GM18511 (cell line): ENCODE data around the gene P2RY2.
"Not testable (repeated sequence)": the region's sequence is repeated elsewhere in the genome, so short reads cannot be mapped to it uniquely, and the experiment has no call there.

Experiments
- ATAC-seq: cut with Tn5 transposase; IDR thresholded peaks from one replicate; pipeline ENCODE4 v1.9.1; 2021; ENCODE audit warnings: mild to moderate bottlenecking, moderate library complexity; ENCODE audit not compliant: unreplicated experiment

P2RY2 gene

DNA sequence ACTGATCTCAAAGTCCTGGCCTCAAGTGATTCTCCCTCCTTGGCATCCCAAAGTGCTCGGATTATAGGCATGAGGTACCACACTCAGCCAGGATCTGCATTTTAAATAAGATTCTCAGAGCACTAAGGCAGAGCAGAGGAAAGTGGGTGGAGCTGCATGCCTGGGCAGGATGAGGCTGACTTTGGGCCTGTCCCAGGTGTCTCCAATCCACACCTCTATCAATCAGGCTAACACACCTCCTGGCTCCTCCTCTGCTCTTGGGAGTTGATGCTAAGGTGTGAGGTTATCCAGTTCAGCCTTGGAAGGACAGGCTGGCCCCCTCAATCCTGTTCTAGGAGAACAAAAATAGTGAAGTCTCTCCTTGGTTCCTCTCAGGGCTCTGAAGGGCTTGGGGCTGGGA, 30.2 kb upstream of the P2RY2 start:
- ATAC-seq, result no peak

DNA sequence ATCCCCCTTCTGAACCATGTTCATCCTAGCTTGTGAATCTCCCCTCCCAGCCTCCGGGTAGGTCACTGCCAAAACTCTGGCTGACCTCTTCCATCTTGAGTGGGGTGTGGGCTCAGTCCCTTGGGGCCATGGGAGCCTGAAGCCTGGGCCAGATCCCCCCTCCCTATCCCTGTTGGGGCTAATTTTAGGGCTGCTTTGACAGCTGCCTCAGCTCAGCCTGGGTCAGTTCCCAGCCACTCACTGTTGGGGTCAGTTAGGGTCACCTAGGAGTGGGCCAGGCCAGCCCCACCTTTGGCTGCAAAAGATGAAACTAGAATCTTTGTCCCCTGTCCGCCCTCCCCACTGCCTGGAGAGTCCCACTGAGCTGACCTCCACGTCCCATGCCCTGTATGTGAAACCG, 29.8 kb upstream of the P2RY2 start:
- no peak for ATAC-seq

DNA sequence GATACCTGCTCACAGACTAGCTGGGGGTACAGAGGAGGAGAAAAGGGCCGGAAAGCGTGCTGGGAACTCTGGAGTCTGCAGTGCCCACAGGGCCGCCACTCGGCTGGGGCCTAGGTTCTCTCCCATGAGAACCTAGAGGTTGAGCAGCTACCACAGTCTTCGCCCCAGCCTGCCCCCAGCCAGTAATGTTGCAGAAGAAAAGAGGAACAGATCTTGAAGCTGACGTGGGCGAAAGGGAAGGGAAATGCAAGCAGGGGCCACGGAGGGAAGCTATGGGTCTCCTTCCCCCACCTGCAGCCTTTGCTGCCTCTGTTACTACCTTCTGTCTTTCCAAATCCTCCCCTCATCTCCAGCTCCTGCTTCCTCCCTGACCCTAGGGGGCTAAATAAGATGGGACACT, 28.8 kb upstream of the P2RY2 start:
- ATAC-seq, result peak; percentile 60

DNA sequence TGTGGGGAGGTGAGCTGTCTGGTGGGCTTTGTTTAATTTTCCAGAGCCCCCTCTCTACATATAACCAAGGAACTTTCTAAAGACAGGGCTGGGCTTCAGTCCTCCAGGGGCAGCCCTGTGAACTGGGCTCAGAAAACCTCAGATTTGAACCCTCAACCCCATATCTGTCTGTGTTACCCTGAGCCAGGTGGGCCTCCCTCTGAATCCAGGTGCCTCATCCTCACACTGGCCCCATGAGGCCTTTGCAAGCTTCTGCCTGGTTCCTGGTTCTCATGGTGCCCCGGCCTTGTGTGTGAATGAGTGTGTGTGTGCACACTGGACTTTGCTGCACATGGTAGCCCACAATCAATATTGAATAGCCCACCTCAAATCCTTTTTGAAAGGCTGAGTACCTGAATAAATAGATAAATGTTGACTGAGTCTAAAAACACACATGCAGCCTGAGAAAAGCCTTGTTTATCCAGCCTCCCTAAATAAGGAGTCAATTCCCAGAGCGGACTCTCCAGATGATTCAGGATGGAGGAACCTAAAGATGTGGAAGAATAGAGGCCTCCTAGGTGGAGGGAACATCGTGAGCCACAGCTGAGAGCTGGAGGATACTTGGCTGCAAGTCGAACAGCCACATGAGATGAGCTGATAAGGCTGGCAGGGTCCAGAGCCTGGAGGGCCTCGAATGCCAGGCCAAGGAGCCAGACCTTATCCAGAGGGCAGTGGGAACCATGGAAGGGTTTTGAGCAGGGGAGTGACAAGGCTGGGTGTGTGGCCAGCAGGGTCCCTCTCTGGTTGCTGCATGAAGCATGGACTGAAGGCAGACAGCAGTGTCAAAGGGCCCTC, 28.1 kb upstream of the P2RY2 start:
- no peak for ATAC-seq

DNA sequence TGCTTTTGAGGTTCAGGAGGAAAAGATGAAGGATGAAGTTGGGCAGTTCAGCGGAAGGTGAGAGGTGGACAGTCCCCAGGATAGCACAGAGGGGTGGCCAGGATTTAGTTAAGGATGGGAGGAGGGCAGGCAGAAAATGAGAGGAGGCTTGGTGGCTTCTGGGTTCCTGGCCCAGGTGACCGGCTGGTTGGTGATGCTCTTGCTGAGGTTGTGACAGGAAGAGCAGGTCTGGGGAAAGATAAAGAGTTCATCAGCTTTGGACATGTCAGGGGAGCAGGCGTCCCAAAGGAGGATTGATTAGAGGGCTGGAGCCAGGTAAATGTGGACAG, 27.6 kb upstream of the P2RY2 start:
- ATAC-seq, result no peak

DNA sequence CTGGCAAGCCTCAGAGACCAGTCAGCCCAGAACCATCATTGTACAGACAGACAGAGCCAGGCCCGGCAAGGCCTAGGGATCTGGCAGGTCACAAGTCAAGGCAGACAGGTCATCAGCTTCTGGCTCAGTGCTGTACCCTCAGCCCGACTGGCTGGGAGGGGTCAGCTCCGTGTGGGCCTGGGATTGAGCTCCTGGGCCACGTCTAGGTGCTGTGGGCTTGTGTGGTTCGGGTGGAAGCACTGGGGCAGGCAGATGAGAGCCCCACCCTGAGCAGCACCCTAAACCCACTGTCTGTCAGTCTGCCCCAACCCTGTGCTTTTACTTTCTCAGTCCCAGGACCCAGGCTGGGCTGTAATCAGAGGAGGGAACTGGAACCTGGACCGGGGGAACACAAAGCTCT, 26.9 kb upstream of the P2RY2 start:
- ATAC-seq, result no peak

DNA sequence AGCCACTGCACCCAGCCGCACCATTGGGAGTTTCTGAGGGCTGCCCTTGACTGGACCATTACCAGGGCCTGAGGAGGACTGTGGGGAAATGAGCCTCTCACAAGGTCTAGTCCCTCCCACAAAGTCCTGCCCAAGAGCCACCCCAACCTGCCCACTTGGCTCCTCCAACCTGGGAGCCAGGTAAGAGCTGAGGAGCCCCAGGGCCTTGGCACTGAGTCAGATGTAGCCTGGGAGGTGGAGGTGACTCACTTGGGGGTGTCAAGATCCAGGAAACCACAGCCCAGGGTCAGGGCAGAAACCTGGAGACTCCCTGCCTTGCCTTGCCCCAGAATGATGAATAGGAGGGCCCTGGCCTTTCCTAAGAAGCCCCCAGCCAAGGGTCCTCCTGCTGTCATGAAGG, 25.8 kb upstream of the P2RY2 start:
- ATAC-seq, result no peak

DNA sequence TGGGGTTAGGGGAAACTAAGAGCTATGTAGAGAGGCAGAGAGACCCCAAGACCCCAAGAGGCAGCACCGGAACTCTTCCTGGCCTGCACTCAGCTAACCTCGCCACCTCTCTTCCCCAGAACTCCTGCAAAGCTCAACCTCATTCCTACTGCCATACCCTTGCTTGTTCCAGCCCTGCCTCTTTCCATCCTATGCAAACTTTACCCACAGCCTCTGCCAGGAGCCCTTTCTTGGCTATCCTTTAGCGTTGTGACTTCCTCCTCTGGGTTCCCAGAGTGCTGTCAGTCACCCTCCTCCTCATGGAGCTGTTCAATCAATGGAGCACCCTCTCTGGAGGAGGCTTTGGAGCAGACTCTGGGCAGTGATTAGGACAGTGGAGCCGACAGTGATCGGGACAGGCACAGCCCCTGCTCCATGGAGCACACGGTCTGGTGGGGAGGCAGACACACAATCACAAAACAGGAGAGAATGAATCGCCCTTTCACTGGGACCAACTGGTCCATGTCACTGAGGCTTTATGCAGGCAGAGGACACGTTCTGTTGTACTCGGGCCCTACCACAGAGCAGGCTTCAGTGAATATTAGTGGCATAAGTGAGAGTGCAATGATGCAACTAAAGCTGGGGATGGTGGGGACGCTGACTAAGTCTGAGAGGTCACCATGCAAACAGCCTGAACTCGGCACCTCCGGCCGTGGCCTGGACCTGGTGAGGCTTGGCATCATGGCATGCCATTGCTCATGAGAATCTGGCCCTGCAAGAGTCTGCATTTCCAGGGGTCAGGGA, 24.6 kb upstream of the P2RY2 start:
- ATAC-seq, result peak; percentile 77

DNA sequence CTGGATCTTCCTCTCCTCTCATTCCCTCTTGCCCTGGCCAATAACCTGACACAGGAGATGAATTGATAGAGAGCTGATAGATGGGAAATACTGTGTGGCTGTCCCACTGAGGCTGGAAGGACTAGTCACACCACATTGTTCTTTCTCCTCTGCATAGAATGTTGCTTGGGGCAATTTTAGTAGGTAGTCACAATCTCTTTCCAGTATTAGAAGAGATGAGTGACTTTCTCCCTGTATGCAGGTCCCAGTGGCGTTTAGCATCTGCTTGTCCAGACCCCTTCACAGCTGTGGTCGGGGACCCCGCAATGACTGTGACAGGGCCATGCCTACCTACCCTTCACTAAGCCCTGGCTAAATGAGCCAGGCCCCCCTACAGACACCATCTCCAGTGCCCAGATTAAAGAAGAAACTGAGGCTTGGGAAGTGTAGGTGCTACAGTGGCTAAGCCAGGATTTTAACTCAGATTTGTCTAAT, 24.0 kb upstream of the P2RY2 start:
- ATAC-seq, result no peak

DNA sequence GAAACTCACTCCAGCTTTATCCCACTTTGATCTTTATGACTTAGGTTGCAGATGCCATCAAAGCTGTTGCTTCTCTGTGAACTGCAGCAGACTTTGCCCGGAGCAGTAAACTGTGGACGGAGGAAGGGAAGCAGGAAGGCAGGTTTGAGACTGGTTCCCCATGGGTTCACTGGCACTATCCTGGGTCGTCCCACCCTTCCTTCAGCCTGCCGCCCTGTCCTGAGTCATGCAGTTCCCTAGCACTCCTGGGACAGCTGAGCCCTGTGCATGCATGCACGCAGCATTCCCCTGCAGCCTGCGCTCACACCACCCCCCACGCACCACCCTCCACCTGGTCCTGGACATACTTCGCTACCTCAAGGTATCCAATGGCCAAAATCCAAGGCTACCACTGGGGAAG, 23.5 kb upstream of the P2RY2 start:
- no peak for ATAC-seq

DNA sequence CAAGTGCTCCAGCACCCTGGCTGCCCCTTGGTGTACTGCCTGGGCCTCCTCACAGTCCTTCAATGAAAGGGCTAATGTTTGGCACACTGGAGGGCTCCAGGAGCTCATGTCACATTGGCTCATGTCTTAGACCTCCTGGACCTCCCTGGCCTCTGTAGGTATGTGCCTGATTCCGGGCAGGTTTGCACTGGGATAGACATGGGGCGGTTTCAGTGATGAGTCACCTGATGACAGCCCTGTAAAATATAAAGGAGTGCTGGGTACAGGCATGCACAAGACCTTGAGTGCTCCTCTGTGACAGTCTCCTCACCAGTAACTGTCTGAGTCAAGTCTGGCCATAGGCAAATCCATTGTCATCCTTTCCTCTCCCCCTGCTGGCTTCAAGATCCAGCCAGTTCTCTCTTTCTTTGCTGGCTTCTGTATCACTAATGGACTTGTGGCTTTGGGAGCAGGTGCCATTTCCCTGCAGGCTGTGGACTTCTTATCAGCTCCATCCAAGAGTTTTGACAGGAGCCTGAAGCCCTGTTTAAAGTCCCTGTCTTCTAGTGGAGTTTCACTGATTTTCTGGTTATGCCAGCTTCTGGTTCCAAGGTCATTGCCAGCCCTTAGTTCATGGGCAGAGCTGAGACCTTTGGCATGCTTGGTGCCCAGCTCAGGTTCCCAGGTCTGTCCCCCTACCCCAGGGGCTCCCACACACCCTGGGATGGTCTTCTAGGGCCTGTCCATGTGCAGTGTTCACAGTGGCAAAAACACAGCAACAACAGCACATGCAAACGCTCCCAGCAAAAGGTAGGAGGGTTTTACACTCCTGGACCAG, 22.7 kb upstream of the P2RY2 start:
- no peak for ATAC-seq

DNA sequence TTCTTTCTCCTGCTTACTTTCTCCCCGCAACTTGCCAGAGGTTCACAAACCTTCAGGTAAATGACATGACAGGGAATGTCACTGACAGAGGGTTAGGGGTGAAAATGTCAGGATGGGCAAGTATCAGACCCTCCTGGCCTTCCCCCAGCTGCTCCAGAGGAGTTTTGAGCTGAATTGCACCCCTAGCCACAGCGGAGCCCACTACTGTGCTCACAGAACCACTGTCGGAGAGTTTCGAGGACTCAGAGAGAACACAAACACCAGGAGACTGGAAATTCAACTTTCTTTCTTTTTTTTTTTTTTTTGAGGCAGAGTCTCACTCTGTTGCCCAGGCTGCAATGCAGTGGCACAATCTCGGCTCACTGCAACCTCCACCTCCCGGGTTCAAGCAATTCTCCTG, 21.5 kb upstream of the P2RY2 start:
- no peak for ATAC-seq

DNA sequence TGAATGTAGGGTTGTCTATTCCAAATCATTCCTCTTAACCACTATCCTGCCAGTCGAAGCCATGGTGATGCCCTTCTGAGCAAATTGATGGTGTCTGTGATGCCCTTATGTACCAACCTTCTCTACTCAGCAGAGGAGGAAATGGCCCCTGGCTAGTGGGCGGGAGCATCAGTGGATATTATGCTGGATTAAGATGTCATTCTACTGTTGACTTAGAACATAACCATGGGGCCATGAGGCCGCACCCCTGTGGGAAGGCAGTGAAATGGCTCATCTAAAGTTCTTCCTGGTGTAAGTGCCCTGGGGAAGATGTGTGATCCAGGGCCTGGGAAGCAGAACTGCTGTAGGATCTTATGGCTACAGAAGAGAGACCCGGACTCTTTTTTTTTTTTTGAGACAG, 20.7 kb upstream of the P2RY2 start:
- no peak for ATAC-seq

DNA sequence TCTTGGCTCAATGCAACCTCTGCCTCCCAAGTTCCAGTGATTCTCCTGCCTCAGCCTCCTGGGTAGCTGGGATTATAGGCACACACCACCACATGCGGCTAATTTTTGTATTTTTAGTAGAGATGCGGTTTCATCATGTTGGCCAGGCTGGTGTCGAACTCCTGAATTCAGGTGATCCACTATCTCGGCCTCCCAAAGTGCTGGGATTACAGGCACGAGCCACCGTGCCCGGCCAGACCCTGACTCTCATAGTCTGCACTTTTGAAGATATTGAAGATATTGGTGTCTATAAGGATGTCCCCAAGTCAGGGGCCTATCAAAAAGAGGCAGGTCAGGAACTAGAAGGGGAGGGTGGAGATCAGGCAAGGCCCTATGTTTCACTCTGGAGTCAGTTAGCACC, 20.3 kb upstream of the P2RY2 start:
- ATAC-seq, result not testable (repeated sequence)

DNA sequence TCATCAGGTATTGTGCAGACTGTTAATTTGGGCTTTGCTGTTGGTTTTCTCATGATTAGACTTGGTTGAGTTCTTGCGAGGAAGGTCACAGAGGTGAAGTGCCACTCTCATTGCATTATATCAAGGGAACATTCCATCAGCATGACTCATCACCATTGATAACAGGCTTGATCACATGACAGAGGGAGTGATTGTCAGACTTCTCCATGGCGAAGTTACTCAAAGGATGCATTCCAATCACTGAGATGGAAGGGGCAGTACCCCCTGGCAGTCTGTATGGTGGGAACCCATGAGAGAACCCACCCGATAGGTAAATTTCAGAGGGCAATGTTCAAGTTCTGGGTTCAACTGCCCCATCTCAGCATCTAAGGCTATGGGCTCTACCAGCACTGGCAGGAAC, 19.4 kb upstream of the P2RY2 start:
- ATAC-seq, result no peak

DNA sequence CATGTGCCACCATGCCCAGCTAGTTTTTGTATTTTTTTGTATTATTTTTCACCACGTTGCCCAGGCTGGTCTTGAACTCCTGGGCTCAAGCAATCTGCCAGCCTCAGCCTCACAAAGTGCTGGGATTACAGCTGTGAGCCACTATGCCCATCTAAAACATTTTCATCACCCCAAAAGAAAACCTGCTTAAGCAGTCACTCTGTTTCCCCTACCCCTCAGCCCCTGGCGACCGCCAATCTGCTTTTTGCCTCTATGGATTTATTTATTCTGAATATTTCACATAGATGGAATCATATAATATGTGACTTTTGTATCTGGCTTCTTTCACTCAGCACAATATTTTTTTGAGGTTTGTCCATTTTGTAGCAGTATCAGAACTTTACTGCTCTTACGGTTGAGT, 18.6 kb upstream of the P2RY2 start:
- ATAC-seq, result no peak

DNA sequence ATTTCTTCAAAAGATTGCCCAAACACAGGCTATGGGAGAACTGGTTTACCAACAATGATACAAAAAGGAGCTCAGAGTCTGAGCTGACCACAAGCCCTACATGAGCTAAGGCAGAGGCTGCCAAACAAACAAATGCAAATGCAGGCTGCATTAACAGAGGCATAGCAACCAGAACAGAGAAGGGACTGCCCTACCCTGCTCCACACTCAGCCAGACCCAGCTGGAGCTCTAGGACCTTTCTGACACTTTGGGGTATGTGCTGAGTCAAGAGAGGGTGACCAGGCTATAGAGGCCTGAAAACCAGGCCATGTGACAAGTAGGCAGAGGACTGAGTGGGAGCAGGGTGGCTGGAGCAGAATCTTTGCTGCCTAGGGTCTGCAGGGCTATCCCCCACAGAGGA, 17.8 kb upstream of the P2RY2 start:
- ATAC-seq, result no peak

DNA sequence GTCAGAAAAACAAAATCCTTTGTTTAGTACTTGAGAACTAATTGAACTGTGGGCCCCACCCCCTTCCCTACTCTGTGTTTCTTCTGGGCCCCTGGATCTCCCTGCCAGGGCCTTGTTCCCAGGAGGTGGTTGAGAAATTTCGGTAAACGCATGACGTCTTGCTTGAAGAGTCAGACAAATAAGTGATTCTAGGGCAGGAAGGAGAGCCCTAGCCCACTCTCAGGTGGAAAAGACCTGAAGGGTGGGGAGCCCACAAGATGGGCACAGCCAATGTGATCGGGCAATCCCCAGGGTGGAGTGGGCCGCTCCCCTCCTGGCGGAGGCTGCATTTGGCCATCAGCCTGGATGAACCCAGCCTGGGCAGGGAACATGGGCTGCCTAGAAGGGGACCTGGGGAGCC, 16.8 kb upstream of the P2RY2 start:
- ATAC-seq, result no peak

DNA sequence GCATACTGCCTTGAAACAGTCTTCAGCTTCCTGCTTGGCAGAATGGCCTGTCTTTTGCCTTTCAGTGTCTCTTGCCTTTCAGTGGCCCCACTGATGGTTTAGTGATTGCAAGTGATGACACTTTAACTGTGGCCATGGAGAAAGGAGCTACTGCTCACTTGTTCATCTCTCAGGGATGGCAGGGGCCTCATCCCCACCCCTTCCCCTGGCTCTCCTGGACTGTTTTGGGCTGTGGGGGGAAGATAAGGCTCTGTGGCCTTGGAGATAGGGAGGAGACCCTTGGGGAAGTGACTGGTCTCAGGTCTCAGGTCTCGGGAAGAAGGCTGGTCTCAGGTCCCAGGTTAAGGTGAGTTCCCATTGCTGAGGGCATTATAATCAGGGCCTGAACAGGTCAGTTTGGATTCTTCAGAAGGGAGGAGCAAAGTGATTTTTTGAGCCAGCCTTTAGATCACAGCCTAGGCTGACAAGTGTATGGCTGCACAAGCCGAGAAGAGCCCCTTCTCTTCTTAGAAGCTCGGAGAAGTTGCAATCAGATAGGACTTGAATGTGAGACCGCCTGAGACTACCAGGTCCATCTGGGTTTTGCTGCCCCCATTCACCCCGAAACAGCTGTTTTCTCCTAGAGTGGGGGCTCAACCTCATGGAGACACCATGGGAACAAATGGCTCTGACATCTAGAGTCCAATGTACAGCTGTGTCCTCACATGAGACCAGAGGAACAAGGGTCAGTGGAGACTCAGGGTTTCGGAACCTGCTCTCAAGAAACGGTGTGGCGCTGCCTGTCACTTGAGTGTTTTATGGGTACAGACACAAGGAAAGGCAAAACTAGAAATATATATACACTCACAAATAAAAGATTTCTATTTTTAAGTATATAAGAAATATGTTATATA, 15.9 kb upstream of the P2RY2 start:
- ATAC-seq, result no peak

DNA sequence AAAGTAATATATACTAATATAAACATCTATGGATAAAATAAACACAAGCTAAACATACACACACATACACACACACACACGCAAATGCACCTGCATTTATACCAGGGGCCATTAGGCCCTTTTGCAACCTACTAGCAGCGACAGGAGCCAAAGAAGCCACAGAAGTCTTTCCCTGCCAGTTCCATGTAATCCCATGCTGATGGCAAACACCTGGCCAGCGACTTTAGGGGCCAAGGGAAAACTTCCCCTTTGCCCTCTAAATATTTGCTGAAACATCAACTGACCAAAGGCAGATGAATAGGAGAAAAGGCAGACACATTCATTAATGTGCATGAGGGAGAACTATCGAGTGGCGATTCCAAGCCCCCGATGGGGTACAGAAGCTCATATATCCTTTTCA, 14.8 kb upstream of the P2RY2 start:
- no peak for ATAC-seq

DNA sequence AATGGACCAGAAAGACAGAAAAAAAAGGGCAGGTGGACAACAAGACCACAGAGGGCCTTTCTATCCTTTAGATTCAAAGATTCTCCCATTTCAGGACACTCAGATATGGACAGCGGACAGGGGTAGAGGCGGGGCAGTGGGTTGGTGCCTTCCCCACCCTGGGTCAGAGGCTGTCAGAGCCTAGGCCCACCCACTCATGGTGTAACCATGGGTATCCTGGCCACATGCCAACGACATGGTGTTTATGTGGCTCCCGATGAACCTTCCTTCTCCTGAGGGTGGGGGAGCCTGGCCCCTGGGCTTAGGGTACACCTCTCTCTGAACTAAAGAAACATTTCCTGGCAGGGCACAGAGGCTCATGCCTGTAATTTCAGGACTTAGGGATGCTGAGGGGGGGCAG, 14.3 kb upstream of the P2RY2 start:
- no peak for ATAC-seq
